K562 (cell line): ENCODE measurements around the gene PARD3. TPM values are rescaled to one million over a fixed set of nuclear protein-coding genes. Genes with fewer than 3 reads are reported as not detected.

ENCODE experiments used
- ATAC-seq: fragments of 200-7000 bp; cut with Tn5 transposase; 3 replicates; pipeline ENCODE4 v1.9.1; 2020; ENCODE audit warnings: moderate library complexity
- BruUV-seq: library from RNA; stranded (reverse); fragments of 400-500 nt; replicated peaks from 2 replicates; lab custom pipeline; 2021; lab: Mats Ljungman, UMichigan
- CTCF ChIA-PET: fragments of 300-600 bp; formaldehyde crosslinking; extraction: SDS; loops from one replicate; lab custom pipeline; 2021; ENCODE audit warnings: low intra/inter-chr PET ratio; lab: Yijun Ruan, JAX
- POLR2A ChIA-PET: fragments of 300-600, 350-650 bp; sonication (Branson Sonifier 250); formaldehyde crosslinking; extraction: SDS; loops from one replicate; lab custom pipeline; 2021; ENCODE audit warnings: antibody characterized with exemption, inconsistent platforms; lab: Yijun Ruan, JAX
- DNase-seq, 4 experiments: peaks; one replicate each; pipeline versions ENCODE4 v3.0.0 to v3.0.0-alpha.2; 2011 to 2018; ENCODE audit warnings: low spot score in 3 of 4, mixed read lengths in 3 of 4; ENCODE audit errors: extremely low read depth in 1 of 4
- FAIRE-seq: peaks from 2 replicates; lab custom pipeline; 2011; peaks lifted over from hg19 to GRCh38; lab: Jason Lieb, UNC
- H2AFZ ChIP-seq: 2 replicates; pipeline ENCODE4 v1.6.0; 2011; ENCODE audit warnings: low read depth, low read length, control low read depth, inconsistent platforms
- H3K27ac ChIP-seq: fragments of 200-600 bp; 3 replicates; pipeline ENCODE4 v1.8.0; 2011; ENCODE audit warnings: low read depth, mild to moderate bottlenecking, control low read depth, inconsistent platforms, low read length, moderate library complexity, mixed read lengths; ENCODE audit errors: extremely low read depth
- H3K27me3 ChIP-seq, 2 experiments: fragments of 300-600 bp in 1 of 2; 2 replicates in 1 of 2; 3 replicates in 1 of 2; pipeline versions ENCODE4 v1.6.0 to v1.8.0; 2011; ENCODE audit warnings: inconsistent platforms in 2 of 2, low read length in 2 of 2, mild to moderate bottlenecking in 1 of 2, mixed read lengths in 1 of 2, moderate library complexity in 1 of 2; ENCODE audit not compliant: control insufficient read depth in 2 of 2, insufficient read depth in 2 of 2
- H3K36me3 ChIP-seq: fragments of 300-600 bp; 3 replicates; pipeline ENCODE4 v1.8.0; 2011; ENCODE audit warnings: mild to moderate bottlenecking, low read length, inconsistent platforms; ENCODE audit not compliant: control insufficient read depth, insufficient read depth
- H3K4me1 ChIP-seq, 2 experiments: fragments of 200-600 bp in 1 of 2; replicated peaks in 1 of 2; 2 replicates in 1 of 2; 3 replicates in 1 of 2; pipeline versions ENCODE4 v1.5.1 to v1.8.0; 2011; ENCODE audit warnings: inconsistent platforms in 2 of 2, low read length in 2 of 2, mild to moderate bottlenecking in 1 of 2, mixed read lengths in 1 of 2, moderate library complexity in 1 of 2; ENCODE audit not compliant: control insufficient read depth in 2 of 2, insufficient read depth in 2 of 2
- H3K4me2 ChIP-seq: 2 replicates; pipeline ENCODE4 v1.6.1; 2011; ENCODE audit warnings: low read length, control low read depth, inconsistent platforms, mixed read lengths; ENCODE audit not compliant: insufficient read depth
- H3K4me3 ChIP-seq: fragments of 200-600 bp; sonication (generic), shearing (Covaris generic); 2 replicates; pipeline ENCODE4 v1.5.1; 2016; ENCODE audit warnings: control low read depth, inconsistent platforms
- H3K79me2 ChIP-seq: fragments of 200-600 bp; 3 replicates; pipeline ENCODE4 v1.8.0; 2011; ENCODE audit warnings: low read length, inconsistent platforms; ENCODE audit not compliant: control insufficient read depth, insufficient read depth
- H3K9ac ChIP-seq, 2 experiments: 2 replicates each; pipeline versions ENCODE4 v1.6.0 to v1.6.1; 2011; ENCODE audit warnings: low read depth in 2 of 2, low read length in 2 of 2, control low read depth in 1 of 2, inconsistent platforms in 1 of 2, mild to moderate bottlenecking in 1 of 2, mixed read lengths in 1 of 2; ENCODE audit not compliant: insufficient read depth in 1 of 2
- H3K9me1 ChIP-seq: one replicate; pipeline ENCODE4 v1.6.0; 2011; ENCODE audit warnings: inconsistent platforms, mild to moderate bottlenecking, low read length, moderate library complexity; ENCODE audit not compliant: control insufficient read depth, insufficient read depth
- H3K9me3 ChIP-seq: replicated peaks from 2 replicates; pipeline ENCODE4 v1.5.1; 2011; ENCODE audit warnings: low read depth, low read length, inconsistent platforms; ENCODE audit not compliant: control insufficient read depth, insufficient read depth
- H4K20me1 ChIP-seq: replicated peaks from 2 replicates; pipeline ENCODE4 v1.6.1; 2011; ENCODE audit warnings: low read length, inconsistent platforms, mixed read lengths; ENCODE audit not compliant: control insufficient read depth, insufficient read depth
- BACH1 ChIP-seq: fragments of 200-800 bp; sonication (Bioruptor generic); IDR thresholded peaks from 2 replicates; pipeline ENCODE4 v1.6.1; 2016; ENCODE audit warnings: missing genetic modification characterization, missing compliant biosample characterization
- CREB3L1 ChIP-seq: fragments of 450-650 bp; IDR thresholded peaks from 2 replicates; pipeline ENCODE4 v1.6.1; 2014; ENCODE audit warnings: low read depth, mild to moderate bottlenecking, moderate library complexity, borderline replicate concordance
- FOSL1 ChIP-seq: fragments of 200-800 bp; sonication (Bioruptor generic); conservative IDR thresholded peaks from 2 replicates; pipeline ENCODE4 v1.6.1; 2016; ENCODE audit warnings: missing genetic modification characterization, missing compliant biosample characterization
- NKRF ChIP-seq: fragments of 450-650 bp; IDR thresholded peaks from 2 replicates; pipeline ENCODE4 v1.6.1; 2016; ENCODE audit warnings: borderline replicate concordance
- PREB ChIP-seq: sonication (generic); formaldehyde crosslinking; IDR thresholded peaks from 2 replicates; pipeline ENCODE4 v1.8.1; 2023; ENCODE audit warnings: mild to moderate bottlenecking, missing genetic modification reagents
- PYGO2 ChIP-seq: fragments of 450-650 bp; IDR thresholded peaks from 2 replicates; pipeline ENCODE4 v1.6.1; 2016; ENCODE audit warnings: mild to moderate bottlenecking, missing genetic modification characterization, moderate library complexity, missing compliant biosample characterization
- SIX5 ChIP-seq, 2 experiments: IDR thresholded peaks; 2 replicates each; pipeline ENCODE4 v1.6.1; 2011; ENCODE audit warnings: low read length in 2 of 2, borderline replicate concordance in 1 of 2, low read depth in 1 of 2, mild to moderate bottlenecking in 1 of 2, moderate library complexity in 1 of 2; ENCODE audit not compliant: insufficient read depth in 1 of 2
- ZEB2 ChIP-seq: fragments of 450-650 bp; IDR thresholded peaks from 2 replicates; pipeline ENCODE4 v1.6.1; 2016
- ZNF133 ChIP-seq: fragments of 250-450 bp; sonication (Bioruptor Pico); IDR thresholded peaks from 2 replicates; pipeline ENCODE4 v1.4.0; 2020; ENCODE audit warnings: mild to moderate bottlenecking
- ZNF316 ChIP-seq: fragments of 450-650 bp; IDR thresholded peaks from 2 replicates; pipeline ENCODE4 v1.6.1; 2016
- WGBS: fragments of 100-300 bp; shearing (Covaris generic); methylation state at CpG from one replicate; pipeline ENCODE4 v1.1.6; 2016; ENCODE audit warnings: low coverage, mixed read lengths; ENCODE audit not compliant: insufficient coverage; ENCODE audit errors: missing lambda C conversion rate; 5-methylcytosine and 5-hydroxymethylcytosine counted together
- in situ Hi-C: fragments of 300-500 bp; cut with MboI; formaldehyde crosslinking; loops from 4 replicates; pipeline ENCODE4 v1.15.0; 2018; ENCODE audit warnings: inconsistent platforms, mixed read lengths
- intact Hi-C: fragments of 100-400 bp; cut with micrococcal nuclease; formaldehyde crosslinking; loops from 2 replicates; pipeline ENCODE4 v1.14.2; 2022
- polyA plus RNA-seq, 8 experiments: library from polyadenylated mRNA; depleted of rRNA in 4 of 8; stranded (reverse) in 5 of 8; unstranded in 3 of 8; fragments of >200 nt; fragmentation: Nextera tagmentation in 2 of 8; fragmentation: Illumina TruSeq in 1 of 8; extraction: Ambion mirVana in 2 of 8; extraction: Trizol in 1 of 8; gene quantifications; 2 replicates each; pipeline versions ENCODE4 v1.2.1 to v1.2.3, GENCODE V29; 2011 to 2014; ENCODE audit warnings: inconsistent platforms in 1 of 8, missing spikeins in 1 of 8
- total RNA-seq, 7 experiments: library from RNA; depleted of rRNA in 6 of 7; stranded (reverse); fragments of >200 nt in 6 of 7; fragmentation: Illumina TruSeq in 2 of 7; extraction: Trizol in 2 of 7; gene quantifications; 2 replicates each; pipeline versions ENCODE4 v1.2.1 to v1.2.3, GENCODE V29; 2011 to 2021; ENCODE audit warnings: low replicate concordance in 1 of 7

The PARD3 gene
- total and polyA plus RNA-seq, 9 of the 15 experiments (the other 6 are each of a cell fraction or from before 2014, with no cell fraction given) = 2.7 to 11.7 (median 7.7) TPM

- no peak overlapping the region for H3K9ac ChIP-seq
- no peak overlapping the region for H3K4me3 ChIP-seq
- H3K36me3 ChIP-seq = no peaks in the 10 kb centered on the region
- BruUV-seq = no TSS peak
- DNase-seq (no peak), ATAC-seq (no peak), FAIRE-seq (no peak)
- POLR2A ChIA-PET = no interaction called here
- H3K9me3 ChIP-seq = no peaks in the 10 kb centered on the region
- H3K9me1 ChIP-seq = no peaks in the 10 kb centered on the region
- no peak overlapping the region for H2AFZ ChIP-seq
- no peak overlapping the region for H3K4me2 ChIP-seq
- TF ChIP-seq BACH1 (tag) (no peak), PREB (no peak), ZNF316 (no peak), FOSL1 (tag) (no peak), CREB3L1 (no peak), ZEB2 (no peak), ZNF133 (CRISPR knock-in tag) (no peak), SIX5 (IDR thresholded peaks at IDR 0.05; ENCODE audit: borderline replicate concordance in 1 of 2, insufficient read depth in 1 of 2, low read depth in 1 of 2, low read length in 2 of 2) (no peak), NKRF (no peak), PYGO2 (tag) (no peak)
- H3K27me3 ChIP-seq = no peaks in the 10 kb centered on the region
- intact Hi-C loops = no loop called here
- CTCF ChIA-PET = no interaction called here
- no peaks in the 10 kb centered on the region for H3K4me1 ChIP-seq
- 36% methylated on average over 3 of the region's 3 CpGs for WGBS
- H3K79me2 ChIP-seq = no peaks in the 10 kb centered on the region
- no peaks in the 10 kb centered on the region for H4K20me1 ChIP-seq
- H3K27ac ChIP-seq = no peak overlapping the region
- in situ Hi-C loops = no loop called here
These were observed 468.0 kb downstream of the PARD3 start for GRCh38 chr10:34347131-34347530.
